ENCODE measurements around the gene OTOF.

The OTOF gene

GRCh38 chr2:26477911-26478253 is at the start of gene OTOF:
Gene OTOF (minus strand): TSS chr2:26478124.
- DNase-seq, result no peak

GRCh38 chr2:26526589-26526988 is 48.7 kb upstream of the OTOF start:
- no peak for DNase-seq

DNA sequence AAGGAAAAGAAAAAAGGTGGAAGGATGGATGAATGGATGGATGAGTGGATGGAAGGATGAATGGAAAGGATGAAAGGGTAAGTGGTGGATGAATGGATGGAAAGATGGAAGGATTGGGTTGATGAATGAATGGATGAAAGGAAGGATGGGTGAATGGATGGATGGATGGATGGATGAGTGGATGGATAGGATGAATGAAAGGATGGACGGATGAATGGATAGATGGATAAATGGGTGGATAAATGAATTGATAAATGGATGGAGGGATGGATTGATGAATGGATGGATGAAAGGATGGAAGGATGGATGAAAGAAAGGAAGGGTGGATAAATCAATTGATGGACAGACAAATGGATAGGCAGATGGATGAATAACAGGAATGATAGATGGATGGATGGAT is 48.2 kb upstream of the OTOF start:
- DNase-seq, result no peak

GRCh38 chr2:26523750-26524149 is 45.8 kb upstream of the OTOF start:
- no peak for DNase-seq

- no peak for DNase-seq
Observed at GRCh38 chr2:26522751-26523171, 44.8 kb upstream of the OTOF start.

DNA sequence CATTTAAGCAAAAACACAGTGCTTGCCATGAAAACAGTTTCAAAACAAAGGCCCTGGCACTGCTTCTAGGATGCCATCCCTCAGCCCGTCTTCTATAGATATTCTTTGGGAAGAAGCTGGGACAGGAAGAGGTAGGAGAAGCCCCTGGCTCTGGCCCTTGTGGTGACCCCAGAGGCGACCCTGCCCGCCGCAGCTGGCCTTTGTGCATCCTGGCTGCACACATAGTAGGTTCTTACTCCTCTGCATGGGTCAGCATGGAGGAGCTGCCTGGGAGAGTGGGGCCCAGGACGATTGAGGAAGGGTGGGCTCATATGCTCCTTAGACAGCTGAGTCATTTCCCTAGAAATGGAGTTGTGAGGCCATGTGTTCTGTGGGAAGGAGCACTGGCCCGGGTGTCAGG is 44.4 kb upstream of the OTOF start:
- DNase-seq, result no peak

DNA sequence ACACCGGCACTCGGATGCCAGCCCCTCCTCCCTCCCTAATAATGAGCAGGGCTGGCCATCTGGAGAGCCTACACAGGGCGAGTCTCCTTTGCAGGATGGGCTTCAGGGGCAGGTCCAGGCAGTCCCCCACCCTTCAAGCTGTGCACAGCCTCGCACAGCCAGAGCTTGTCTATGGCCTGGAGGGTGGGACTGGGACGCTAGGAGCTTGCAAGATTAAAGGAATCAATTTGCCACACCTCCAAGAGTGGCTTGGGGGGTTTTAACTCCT is 43.9 kb upstream of the OTOF start:
- DNase-seq, result no peak

DNA sequence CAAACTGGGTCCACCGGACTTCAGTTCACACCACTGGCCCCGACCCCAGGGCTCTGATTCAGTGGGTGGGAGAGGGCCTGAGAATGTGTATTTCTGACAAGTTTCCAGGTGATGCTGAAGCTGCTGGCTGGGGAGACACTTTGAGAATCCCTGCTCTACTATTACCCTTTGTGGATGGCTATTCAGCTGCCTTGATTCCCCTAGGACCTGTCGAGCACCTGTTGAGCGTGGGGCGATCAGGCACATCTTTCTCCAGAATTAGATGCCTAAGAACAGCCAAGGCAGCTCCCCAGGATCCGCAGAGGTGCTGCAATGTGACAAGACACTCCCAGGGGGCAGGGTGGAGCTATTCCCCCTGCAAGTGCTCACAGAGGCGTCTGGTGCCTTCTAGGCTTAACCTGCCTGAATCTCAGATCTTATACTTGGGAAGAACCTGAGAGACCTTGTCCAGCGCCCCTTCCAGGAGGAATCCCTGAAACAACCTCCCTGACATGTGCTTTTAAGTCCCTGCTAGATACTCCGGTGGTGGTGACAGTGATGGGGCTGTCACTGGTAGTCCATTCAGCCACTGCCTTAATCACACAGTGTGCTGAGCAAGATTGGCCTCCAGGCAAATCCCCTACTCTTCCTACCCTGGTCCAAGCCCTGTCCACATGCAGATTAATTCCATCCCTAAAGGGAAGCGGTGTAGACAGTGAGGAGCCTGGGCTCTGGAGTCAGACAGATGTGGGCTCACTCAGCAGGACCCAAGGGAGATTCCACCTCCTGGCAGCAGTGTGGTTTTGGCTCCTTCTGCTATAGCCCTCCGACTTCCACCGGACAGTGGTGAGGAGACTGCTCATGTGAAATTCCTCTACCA is 43.4 kb upstream of the OTOF start:
- DNase-seq, result no peak

- no peak for DNase-seq
Observed at GRCh38 chr2:26520148-26520449, 42.2 kb upstream of the OTOF start.

DNA sequence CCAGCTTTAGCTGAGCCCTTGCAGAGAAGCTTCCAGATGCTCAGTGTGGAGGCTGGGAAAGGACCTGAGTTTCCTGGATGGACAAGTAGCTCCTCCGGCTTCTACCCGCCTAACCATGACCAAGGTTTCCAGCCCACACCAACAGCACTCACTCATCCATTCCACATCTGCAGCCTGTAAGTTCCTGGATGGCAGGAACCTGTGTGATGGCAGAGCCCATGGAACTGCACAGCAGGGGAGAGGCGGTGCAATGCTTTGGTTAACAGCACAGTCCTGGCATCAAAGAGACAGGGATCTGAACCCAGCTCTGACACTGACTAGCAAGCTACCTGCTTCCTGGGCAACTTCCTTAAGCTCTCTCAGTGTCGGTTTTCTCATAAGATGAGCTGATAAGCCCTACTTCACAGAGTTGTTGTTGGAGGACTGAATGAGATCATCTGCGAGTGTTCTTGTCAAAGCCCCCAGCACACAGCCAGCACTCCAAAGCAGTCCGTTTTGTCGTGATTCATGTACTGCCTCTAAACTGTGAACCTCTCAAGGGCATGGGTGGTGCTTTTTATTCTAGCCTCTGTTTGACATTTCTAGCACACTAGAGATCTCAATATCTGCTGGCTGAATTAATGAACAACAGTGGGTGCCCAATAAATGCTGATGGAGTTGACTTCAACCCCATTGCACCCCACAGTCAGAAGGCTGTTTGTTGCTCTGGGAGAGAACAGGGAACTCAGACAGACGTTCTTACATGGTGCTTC is 41.6 kb upstream of the OTOF start:
- DNase-seq, result peak in 4 of 6 experiments; percentile 2 to 60 (median 47)

GRCh38 chr2:26516781-26517180 is 38.9 kb upstream of the OTOF start:
- no peak for DNase-seq

GRCh38 chr2:26516246-26516645 is 38.3 kb upstream of the OTOF start:
- DNase-seq, result no peak

DNA sequence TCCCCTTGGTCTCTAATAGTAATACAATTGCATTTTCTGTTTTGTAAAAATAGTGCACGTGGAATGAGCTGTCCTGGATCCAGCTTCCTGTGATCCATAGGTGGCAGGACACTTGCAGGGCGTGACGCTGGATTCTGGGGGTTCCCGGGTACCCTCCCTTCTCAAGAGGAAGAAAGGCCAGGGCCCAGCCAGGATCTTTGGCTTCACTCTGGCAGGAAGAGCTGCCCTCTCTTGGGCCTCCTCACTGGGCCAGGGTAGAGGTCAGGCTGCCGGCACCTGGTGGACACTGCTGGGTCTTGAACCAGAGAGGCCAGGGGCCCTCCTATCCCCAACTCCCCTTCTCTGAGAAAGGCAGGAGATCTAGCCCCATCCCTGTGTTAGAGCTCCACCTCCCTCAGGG is 37.8 kb upstream of the OTOF start:
- no peak for DNase-seq

- no peak for DNase-seq
Observed at GRCh38 chr2:26514045-26514444, 36.1 kb upstream of the OTOF start.

GRCh38 chr2:26513261-26513660 is 35.3 kb upstream of the OTOF start:
- DNase-seq, result no peak

- no peak for DNase-seq
Observed at GRCh38 chr2:26511466-26511865, 33.5 kb upstream of the OTOF start.

- DNase-seq, result no peak
Observed at GRCh38 chr2:26510344-26510973, 32.5 kb upstream of the OTOF start.

DNA sequence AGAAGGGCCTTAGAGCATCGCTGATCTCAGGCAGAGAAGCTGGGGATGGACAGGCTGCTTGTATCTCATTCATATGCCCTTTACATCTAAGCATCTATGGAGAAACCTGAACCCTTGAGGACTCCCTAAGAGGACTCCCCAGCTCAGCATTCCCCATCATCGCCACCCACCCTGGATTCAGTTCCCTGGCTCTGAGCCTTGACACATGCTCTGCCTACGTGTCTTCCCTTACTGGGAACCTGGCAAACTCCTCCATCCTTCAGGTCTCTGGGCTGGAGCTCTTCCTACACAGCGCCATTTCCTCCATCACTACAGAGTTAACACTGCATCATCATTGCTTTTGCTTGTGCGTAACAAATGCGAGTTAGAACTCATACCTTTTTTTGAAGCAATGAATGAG is 31.2 kb upstream of the OTOF start:
- no peak for DNase-seq

GRCh38 chr2:26507932-26508331 is 30.0 kb upstream of the OTOF start:
- DNase-seq, result no peak

DNA sequence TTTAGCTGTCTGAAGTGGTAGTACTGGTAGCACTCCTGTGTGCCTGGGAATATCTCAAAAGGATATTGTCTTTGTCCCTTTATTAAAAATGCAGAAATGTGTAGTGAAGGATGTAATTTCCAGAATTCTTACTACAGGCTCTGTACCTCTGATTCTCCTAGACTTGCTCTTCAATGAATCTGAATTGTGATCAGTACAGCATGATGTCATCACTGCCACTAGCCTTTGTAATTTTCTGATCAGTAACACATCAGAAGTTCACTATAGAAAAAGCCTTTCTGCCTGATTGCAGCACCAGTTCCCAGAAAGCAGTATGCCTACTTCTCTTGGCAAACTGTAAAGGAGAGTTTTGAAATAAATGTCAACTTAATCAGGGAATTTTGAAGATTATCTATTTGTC is 29.2 kb upstream of the OTOF start:
- no peak for DNase-seq

GRCh38 chr2:26506279-26506678 is 28.4 kb upstream of the OTOF start:
- DNase-seq, result no peak

- no peak for DNase-seq
Observed at GRCh38 chr2:26504002-26504401, 26.1 kb upstream of the OTOF start.

GRCh38 chr2:26503231-26503880 is 25.4 kb upstream of the OTOF start:
- peak; percentile 52 to 76 (median 72) for DNase-seq

DNA sequence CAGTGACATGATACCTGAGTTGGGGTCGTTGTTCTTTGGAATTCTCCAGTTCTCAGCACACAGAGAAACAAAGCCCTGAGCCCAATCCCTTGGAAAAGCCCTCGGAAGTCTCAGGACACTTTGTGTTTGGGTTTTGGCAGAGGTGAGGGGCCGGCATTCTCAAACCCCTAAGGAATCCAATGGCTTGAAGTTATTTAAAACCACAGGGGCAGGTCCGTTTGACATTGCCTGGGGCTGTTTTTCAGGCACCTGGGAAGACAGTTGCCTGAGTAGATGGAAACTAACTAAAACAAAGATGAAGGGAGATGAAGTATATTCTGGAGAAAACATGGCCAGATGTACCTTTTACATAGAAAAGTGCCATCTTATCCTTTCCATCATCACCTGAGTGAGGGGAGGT is 22.5 kb upstream of the OTOF start:
- DNase-seq, result no peak

All from stimulated activated naive CD4-positive, alpha-beta T cell (primary cell).